ENCODE measurements around the gene CEP83. TPM values are rescaled to one million over a fixed set of nuclear protein-coding genes. Genes with fewer than 3 reads are reported as not detected.

CEP83 gene
- total RNA-seq, 1 experiment from 2014 or later: 26.2 TPM

DNA sequence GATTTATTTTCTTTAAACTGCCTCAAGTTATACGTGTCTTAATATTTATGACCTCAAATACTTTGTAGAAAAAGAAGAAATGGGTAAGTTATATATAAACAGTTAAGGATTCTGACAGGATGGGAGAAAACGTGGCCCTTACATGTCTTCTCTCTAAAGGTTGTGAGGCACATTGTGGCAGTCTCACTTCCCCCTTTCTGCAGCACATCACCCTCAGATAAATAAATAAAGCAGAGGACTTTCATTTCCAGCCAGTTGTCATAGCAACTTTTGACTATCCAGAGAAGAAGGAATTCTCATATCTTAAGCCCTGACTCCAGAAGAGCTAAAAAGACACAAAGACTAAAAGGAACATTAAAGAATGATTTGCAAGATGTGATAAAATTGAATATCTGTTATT lies 28.8 kb upstream of the CEP83 start (continued):
- TF ChIP-seq, protein P1, sequence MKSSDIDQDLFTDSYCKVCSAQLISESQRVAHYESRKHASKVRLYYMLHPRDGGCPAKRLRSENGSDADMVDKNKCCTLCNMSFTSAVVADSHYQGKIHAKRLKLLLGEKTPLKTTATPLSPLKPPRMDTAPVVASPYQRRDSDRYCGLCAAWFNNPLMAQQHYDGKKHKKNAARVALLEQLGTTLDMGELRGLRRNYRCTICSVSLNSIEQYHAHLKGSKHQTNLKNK (CRISPR knock-in tag; IDR thresholded peaks at IDR 0.05): no peak
- TF ChIP-seq FOXJ3 (CRISPR knock-in tag; IDR thresholded peaks at IDR 0.05; ENCODE audit: borderline replicate concordance): no peak

DNA sequence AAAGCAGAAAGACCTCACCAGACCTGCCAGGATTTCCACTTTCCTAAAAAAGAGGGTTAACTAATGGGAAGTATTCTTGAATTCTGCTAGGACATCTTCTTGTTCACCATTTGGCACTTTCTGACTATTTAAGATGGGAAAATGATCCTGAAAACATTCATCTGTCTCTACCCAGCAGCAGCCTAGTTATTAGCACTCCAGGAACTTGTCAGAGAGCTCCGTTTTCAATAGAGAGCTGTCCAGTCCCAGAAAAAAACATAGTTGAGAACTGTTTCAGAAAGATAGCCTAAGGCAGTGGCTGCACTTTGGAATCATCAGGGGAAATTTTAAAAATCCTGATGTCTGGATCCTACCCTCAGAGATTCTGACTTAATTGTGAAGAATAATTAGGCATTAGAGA lies 22.1 kb upstream of the CEP83 start:
- ATAC-seq (no peak), DNase-seq (ENCODE audit: low spot score) (no peak)
- Mint-ChIP-seq H3K27me3 (ENCODE audit: low read depth) (no peaks in the 10 kb centered on the region), H3K4me3 (no peak overlapping the region), H3K4me1 (no peaks in the 10 kb centered on the region), H3K9me3 (peaks cover 2% of the 10 kb centered on the region; the same call in 1 of the 2 replicates), H3K27ac (no peak overlapping the region), H3K36me3 (no peaks in the 10 kb centered on the region)
- CTCF ChIA-PET: no interaction called here
- POLR2A ChIA-PET: no interaction called here
- TF ChIP-seq HMGXB4 (CRISPR knock-in tag; IDR thresholded peaks at IDR 0.05) (no peak), GRHL2 (CRISPR knock-in tag; IDR thresholded peaks at IDR 0.05; ENCODE audit: insufficient replicate concordance, severe bottlenecking) (no peak), NR1H2 (CRISPR knock-in tag; IDR thresholded peaks at IDR 0.05) (no peak), ELF4 (CRISPR knock-in tag; IDR thresholded peaks at IDR 0.05; ENCODE audit: low read depth) (no peak), TP53 (CRISPR knock-in tag; IDR thresholded peaks at IDR 0.05) (no peak), FOXJ3 (CRISPR knock-in tag; IDR thresholded peaks at IDR 0.05; ENCODE audit: borderline replicate concordance) (no peak), TEAD4 (CRISPR knock-in tag; IDR thresholded peaks at IDR 0.05) (no peak), ZNF121 (CRISPR knock-in tag; IDR thresholded peaks at IDR 0.05) (no peak), ZNF219 (CRISPR knock-in tag; IDR thresholded peaks at IDR 0.05; ENCODE audit: borderline replicate concordance) (no peak), GTF2I (CRISPR knock-in tag; conservative IDR thresholded peaks at IDR 0.05) (no peak)
- TF ChIP-seq, protein P2, sequence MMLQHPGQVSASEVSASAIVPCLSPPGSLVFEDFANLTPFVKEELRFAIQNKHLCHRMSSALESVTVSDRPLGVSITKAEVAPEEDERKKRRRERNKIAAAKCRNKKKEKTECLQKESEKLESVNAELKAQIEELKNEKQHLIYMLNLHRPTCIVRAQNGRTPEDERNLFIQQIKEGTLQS (CRISPR knock-in tag; conservative IDR thresholded peaks at IDR 0.05): no peak

GRCh38 chr12:94469522-94469921 lies 9.9 kb upstream of the CEP83 start:
- DNase-seq (ENCODE audit: low spot score) (no peak), ATAC-seq (no peak)
- Mint-ChIP-seq H3K4me3 (no peak overlapping the region), H3K27me3 (ENCODE audit: low read depth) (no peaks in the 10 kb centered on the region), H3K4me1 (no peaks in the 10 kb centered on the region), H3K36me3 (no peaks in the 10 kb centered on the region), H3K27ac (no peak overlapping the region), H3K9me3 (no peaks in the 10 kb centered on the region)
- CTCF ChIA-PET: interaction anchor here (0.9 kb wide), 1 partner anchor 27 kb away, joined by 3 read pairs; no protein-coding TSS in a partner anchor
- POLR2A ChIA-PET: interaction anchor here (0.7 kb wide), 1 partner anchor 223 kb away, joined by 3 read pairs; no protein-coding TSS in a partner anchor
- TF ChIP-seq ZNF121 (CRISPR knock-in tag; IDR thresholded peaks at IDR 0.05) (no peak), RORB (CRISPR knock-in tag; IDR thresholded peaks at IDR 0.05) (no peak), TEAD1 (CRISPR knock-in tag; IDR thresholded peaks at IDR 0.05) (no peak), CREM (CRISPR knock-in tag; IDR thresholded peaks at IDR 0.05) (no peak), TCF7 (CRISPR knock-in tag; IDR thresholded peaks at IDR 0.05; ENCODE audit: low read depth) (no peak), FOXP1 (CRISPR knock-in tag; IDR thresholded peaks at IDR 0.05; ENCODE audit: borderline replicate concordance) (no peak), ZSCAN18 (CRISPR knock-in tag; IDR thresholded peaks at IDR 0.05) (no peak), KAT7 (CRISPR knock-in tag; IDR thresholded peaks at IDR 0.05; ENCODE audit: borderline replicate concordance) (no peak), ATF2 (CRISPR knock-in tag; IDR thresholded peaks at IDR 0.05; ENCODE audit: borderline replicate concordance, low read depth) (no peak), CREB1 (CRISPR knock-in tag; IDR thresholded peaks at IDR 0.05) (no peak), JAZF1 (CRISPR knock-in tag; IDR thresholded peaks at IDR 0.05) (no peak), CDX4 (CRISPR knock-in tag; IDR thresholded peaks at IDR 0.05; ENCODE audit: borderline replicate concordance) (no peak), ZNF317 (CRISPR knock-in tag; IDR thresholded peaks at IDR 0.05; ENCODE audit: borderline replicate concordance, low read depth) (no peak), ZNF232 (CRISPR knock-in tag; IDR thresholded peaks at IDR 0.05) (no peak), EMX1 (CRISPR knock-in tag; IDR thresholded peaks at IDR 0.05) (no peak)
- TF ChIP-seq, protein P3, sequence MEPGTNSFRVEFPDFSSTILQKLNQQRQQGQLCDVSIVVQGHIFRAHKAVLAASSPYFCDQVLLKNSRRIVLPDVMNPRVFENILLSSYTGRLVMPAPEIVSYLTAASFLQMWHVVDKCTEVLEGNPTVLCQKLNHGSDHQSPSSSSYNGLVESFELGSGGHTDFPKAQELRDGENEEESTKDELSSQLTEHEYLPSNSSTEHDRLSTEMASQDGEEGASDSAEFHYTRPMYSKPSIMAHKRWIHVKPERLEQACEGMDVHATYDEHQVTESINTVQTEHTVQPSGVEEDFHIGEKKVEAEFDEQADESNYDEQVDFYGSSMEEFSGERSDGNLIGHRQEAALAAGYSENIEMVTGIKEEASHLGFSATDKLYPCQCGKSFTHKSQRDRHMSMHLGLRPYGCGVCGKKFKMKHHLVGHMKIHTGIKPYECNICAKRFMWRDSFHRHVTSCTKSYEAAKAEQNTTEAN (CRISPR knock-in tag; IDR thresholded peaks at IDR 0.05): no peak
- TF ChIP-seq, protein P4, sequence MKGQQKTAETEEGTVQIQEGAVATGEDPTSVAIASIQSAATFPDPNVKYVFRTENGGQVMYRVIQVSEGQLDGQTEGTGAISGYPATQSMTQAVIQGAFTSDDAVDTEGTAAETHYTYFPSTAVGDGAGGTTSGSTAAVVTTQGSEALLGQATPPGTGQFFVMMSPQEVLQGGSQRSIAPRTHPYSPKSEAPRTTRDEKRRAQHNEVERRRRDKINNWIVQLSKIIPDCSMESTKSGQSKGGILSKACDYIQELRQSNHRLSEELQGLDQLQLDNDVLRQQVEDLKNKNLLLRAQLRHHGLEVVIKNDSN (CRISPR knock-in tag; IDR thresholded peaks at IDR 0.05): no peak
